ENCODE measurements around the gene STATH.

GRCh38 chr4:70027011-70027410 lies 31.2 kb downstream of the STATH start:
- TF ChIP-seq CTCF (IDR thresholded peaks at IDR 0.05) (no peak), POLR2AphosphoS5 (IDR thresholded peaks at IDR 0.05) (no peak), POLR2A (IDR thresholded peaks at IDR 0.05) (no peak), EP300 (IDR thresholded peaks at IDR 0.05; ENCODE audit: low read depth) (no peak)

Data from transverse colon (tissue), 4 donors.